Measurements from ENCODE around the gene RANBP3.

- TF ChIP-seq CTCF (IDR thresholded peaks at IDR 0.05; ENCODE audit: borderline replicate concordance, extremely low read depth, low read length, poor library complexity, severe bottlenecking) (no peak), EZH2 (IDR thresholded peaks at IDR 0.05; ENCODE audit: borderline replicate concordance, low read depth, low read length, severe bottlenecking) (no peak)
Observed at GRCh38 chr19:6015841-6016545, 38.1 kb upstream of the RANBP3 start.
